ENCODE data around the gene BBS7. TPM values are rescaled to one million over a fixed set of nuclear protein-coding genes. Genes with fewer than 3 reads are reported as not detected.

BBS7 gene
- 11.1 and 21.4 TPM in 2 replicates for total RNA-seq

GRCh38 chr4:121869841-121870822, at the start of gene BBS7:
BBS7 (minus strand) TSS chr4:121870474; CDS start chr4:121870313, 161 bp downstream.
- DNase-seq (ENCODE audit: extremely low read depth, low read depth, low spot score), result peak; percentile 78

- no peak for DNase-seq (ENCODE audit: extremely low read depth, low read depth, low spot score)
Observed at GRCh38 chr4:121913667-121914066, 43.4 kb upstream of the BBS7 start.

DNA sequence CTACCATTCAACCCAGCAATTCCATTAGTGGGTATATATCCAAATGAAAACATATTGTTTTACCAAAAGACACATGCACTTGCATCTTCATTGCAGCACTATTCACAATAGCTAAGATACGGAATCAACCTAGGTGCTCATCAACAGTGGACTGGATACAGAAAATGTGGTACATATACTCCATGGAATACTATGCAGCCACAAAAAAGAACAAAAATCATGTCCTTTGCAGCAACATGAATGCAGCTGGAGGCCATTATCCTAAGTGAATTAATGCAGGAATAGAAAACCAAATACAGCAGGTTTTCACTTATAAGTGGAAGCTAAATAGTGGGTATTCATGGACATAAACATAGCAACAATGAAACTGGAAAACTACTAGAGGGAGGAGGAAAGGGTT, 38.1 kb upstream of the BBS7 start:
- DNase-seq (ENCODE audit: extremely low read depth, low read depth, low spot score), result no peak

DNA sequence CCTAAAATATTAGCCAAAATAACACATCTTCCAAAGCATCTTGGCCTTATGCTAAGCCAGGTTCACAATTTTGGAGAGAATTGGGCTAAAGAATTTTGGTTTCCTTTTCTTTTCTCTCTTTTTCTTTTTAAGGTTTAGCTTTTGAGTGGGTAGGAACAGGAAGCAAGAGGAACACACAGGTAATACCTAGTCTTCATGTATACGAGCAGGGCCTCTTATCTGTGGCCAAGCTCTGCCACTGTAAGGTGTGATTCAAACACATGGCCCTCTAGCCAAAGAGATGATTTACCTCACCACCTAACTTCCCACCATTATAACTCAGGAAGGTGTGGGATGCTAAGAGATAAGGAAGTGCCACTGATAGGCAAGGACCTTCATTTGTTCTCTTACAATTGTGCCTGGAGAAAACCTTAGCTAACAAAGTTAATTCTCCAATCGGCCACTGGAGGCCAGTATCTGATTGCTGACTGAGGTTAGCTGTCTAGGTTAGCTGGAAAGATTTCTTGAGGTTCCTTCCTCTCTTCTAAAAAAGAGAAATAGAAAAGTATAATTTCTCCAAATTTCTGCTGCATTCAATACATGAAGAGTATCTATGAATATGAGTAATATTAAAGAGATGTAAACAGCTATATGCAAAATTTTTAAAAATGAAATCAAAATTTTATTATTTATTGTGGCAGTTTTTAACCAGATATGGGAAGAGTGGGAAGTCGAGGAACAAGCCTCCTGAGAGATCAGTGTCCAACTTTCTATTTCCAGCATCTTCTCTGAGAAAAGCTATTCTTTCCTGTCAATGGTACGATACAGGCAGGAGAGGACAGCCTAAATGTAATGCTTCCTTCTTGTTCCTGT, 30.1 kb upstream of the BBS7 start:
- peak; percentile 41 for DNase-seq (ENCODE audit: extremely low read depth, low read depth, low spot score)

- DNase-seq (ENCODE audit: extremely low read depth, low read depth, low spot score), result no peak
Observed at GRCh38 chr4:121898150-121898549, 27.9 kb upstream of the BBS7 start.

DNA sequence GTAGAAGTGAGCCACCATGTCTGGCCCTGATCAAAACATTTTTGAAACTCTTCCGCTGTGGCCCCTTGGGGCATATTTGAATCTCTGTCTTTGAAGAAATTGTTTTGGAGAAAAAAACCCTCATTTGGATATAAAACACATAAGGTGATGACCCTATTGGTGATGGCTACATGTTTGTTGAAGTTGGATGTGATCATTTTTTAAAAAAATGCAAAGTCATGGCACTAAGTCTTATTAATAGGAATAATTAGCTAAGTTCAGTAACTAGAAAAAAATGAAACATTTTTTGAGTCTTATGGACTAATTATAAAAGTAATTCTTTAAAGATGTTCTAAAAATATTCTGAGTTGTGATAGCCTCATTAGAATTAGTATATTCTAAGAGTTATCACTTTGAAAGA, 17.9 kb upstream of the BBS7 start:
- no peak for DNase-seq (ENCODE audit: extremely low read depth, low read depth, low spot score)

DNA sequence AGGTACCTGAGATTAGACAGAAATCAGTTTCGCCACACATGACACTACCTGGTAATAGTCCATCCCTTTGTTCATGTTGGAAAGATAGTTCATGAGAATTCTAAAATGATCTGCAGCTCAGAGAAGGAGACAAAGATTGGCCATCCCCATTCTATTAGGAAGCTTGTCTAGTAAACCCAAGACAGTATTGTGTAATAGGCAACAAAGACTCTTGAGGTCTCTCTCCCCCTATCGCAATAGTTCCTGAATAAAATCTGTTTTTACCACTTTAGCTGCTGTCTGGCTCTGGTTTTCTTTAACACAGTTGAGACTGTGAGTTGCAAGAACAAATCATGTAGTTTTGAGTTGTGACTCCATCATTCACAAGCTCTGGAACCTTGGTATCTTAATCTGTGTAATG, 14.8 kb upstream of the BBS7 start:
- DNase-seq (ENCODE audit: extremely low read depth, low read depth, low spot score), result no peak

DNA sequence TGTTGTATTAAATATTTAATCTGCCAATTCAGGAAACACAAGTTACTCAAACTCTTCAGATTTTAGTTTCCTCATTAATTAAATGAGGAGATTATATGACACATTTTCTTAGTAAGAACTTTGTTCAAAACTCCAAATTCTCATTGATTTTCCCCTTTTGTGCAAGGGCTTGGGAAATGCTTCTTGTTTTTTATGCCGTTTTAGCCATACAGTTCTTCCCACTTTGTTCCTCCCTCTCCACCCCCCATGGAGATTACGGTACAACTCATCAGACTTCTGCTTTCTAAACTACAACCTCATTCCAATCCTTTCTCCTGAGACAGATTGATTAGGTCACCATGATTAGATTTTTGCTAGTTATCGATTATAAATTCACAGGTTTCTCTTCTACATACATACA, 10.9 kb upstream of the BBS7 start:
- no peak for DNase-seq (ENCODE audit: extremely low read depth, low read depth, low spot score)

DNA sequence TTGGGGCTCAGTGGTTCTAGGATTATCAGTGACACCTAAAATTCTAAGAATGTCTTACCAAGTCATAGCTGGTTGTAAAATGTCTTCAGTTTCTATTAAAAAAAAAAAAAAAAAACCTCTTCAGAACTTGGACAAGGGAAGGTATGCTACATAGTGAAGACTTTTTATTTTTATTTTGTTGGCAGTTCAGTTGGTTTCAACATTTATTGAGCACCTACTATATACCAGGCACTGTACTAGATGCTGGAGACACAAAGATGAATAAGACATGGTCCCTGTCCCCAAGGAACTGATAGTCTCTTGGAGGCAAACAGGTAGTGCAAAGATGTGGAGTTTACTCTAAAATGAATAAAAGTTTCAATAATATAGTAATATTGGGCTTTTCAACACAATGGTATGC, 8.9 kb upstream of the BBS7 start:
- DNase-seq (ENCODE audit: extremely low read depth, low read depth, low spot score), result no peak

GRCh38 chr4:121877041-121877773, 6.9 kb upstream of the BBS7 start:
- no peak for DNase-seq (ENCODE audit: extremely low read depth, low read depth, low spot score)

GRCh38 chr4:121876070-121876469, 5.8 kb upstream of the BBS7 start:
- no peak for DNase-seq (ENCODE audit: extremely low read depth, low read depth, low spot score)

GRCh38 chr4:121875652-121876051, 5.4 kb upstream of the BBS7 start:
- no peak for DNase-seq (ENCODE audit: extremely low read depth, low read depth, low spot score)

- no peak for DNase-seq (ENCODE audit: extremely low read depth, low read depth, low spot score)
Observed at GRCh38 chr4:121873604-121874003, 3.3 kb upstream of the BBS7 start.

DNA sequence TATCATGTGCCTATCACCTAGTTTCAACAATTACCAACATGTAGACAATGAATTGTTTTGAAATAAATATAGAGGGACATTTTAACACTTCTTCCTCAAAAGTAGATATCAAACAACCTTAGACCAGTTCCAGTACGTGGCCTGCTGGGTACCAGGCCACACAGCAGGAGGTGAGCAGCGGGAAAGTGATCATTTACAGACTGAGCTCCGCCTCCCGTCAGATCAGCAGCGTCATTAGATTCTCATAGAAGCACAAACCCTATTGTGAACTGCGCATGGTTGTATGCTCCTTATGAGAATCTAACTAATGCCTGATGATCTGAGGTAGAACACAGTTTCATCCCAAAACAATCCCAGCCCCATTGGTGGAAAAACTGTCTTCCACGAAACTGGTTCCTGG, 6.5 kb downstream of the BBS7 start:
- no peak for DNase-seq (ENCODE audit: extremely low read depth, low read depth, low spot score)

GRCh38 chr4:121861426-121861825, 8.8 kb downstream of the BBS7 start:
- DNase-seq (ENCODE audit: extremely low read depth, low read depth, low spot score), result no peak

- DNase-seq (ENCODE audit: extremely low read depth, low read depth, low spot score), result no peak
Observed at GRCh38 chr4:121860121-121860520, 10.2 kb downstream of the BBS7 start.

DNA sequence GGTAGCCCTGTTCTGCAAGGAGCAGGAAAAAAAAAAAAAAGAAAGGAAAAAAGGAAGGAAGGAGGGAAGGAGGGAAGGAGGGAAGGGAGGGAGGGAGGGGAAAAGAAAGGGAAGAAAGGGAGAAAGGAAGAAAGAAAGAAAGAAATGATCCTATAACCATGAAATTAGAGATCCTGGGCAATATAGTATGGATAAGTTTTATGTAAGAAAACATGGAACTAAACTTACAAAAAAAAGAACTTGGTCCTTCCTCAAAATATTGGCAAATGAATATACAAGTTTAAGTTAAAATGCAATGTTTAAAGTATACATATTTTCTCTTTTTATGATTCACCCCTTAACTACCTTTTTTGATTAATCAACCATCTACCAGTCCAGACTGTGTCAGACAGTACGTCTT, 18.9 kb downstream of the BBS7 start:
- DNase-seq (ENCODE audit: extremely low read depth, low read depth, low spot score), result no peak

GRCh38 chr4:121846662-121847061, 23.6 kb downstream of the BBS7 start:
- no peak for DNase-seq (ENCODE audit: extremely low read depth, low read depth, low spot score)

DNA sequence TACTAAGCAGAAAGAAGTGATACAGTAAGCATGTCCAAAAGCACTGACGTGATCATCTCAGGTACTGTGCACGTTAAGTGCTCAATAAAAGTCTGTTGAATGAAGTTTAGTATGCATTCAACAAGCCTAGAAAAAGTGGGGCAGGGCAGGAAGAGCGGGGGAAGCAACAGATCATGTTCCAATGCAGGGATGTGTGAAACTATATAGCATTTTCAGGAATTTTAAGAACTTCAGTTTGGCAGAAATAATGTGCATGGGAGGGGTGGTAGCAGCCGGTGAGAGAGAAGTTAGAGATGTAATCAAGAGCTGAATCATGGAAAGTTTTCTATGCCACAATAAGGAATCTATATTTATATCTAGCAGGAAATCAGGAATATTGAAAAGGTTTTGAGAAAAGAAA, 27.4 kb downstream of the BBS7 start:
- DNase-seq (ENCODE audit: extremely low read depth, low read depth, low spot score), result no peak

DNA sequence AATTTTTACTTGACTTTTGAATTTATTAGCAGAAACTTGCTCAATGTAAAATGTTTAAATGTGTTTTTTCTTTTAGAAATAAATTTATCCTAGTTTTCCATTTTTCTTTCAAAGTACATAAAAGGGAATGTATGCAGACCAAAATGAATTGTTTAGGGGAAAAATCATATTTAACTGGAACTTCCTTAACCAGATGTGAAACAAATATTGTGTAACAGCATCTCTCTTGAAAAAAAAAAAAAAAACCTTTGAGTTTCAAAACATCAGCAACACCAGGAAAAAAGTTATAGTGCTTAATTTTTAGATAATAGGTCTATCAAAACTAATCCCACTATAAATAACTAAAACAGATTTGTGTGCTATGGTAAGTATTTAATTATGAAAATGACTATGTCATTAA, 32.1 kb downstream of the BBS7 start:
- DNase-seq (ENCODE audit: extremely low read depth, low read depth, low spot score), result no peak

DNA sequence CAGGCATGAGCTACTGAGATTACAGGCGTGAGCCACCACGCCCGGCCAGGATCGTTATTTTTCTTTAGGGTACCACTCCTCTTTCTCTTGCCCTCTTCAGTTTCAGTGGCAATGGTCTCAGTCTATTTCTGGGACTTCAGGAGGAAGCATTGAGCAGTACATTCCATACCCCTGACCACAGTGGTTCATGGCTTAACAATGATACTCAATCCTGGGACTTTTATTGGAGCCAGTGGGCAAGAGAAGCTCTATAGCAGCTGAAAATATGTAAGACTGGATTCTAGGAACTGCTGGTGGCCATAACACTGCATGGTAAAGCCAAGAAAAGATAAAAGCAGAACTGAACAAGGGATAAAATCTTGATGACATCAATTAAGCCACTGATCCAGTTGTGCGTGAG, 40.8 kb downstream of the BBS7 start:
- no peak for DNase-seq (ENCODE audit: extremely low read depth, low read depth, low spot score)
